RWPE2 (cell line): ENCODE results near the gene SIRPG.

Experiments used
- ATAC-seq: fragments of 200-7000 bp; cut with Tn5 transposase; 3 replicates; pipeline ENCODE4 v1.9.1; 2021; ENCODE audit warnings: low read depth
- DNase-seq: peaks from one replicate; pipeline ENCODE4 v3.0.0-alpha.2; 2020; ENCODE audit warnings: low spot score
- H3K27ac ChIP-seq: fragments of 450-650 bp; 2 replicates; pipeline ENCODE4 v1.5.1; 2017; ENCODE audit warnings: mild to moderate bottlenecking; ENCODE audit not compliant: poor library complexity, severe bottlenecking
- H3K27me3 ChIP-seq: fragments of 250-450 bp; sonication (Bioruptor Pico); 2 replicates; pipeline ENCODE4 v1.5.1; 2021; ENCODE audit warnings: mild to moderate bottlenecking, moderate library complexity; ENCODE audit not compliant: insufficient read depth, poor library complexity, severe bottlenecking
- H3K36me3 ChIP-seq: fragments of 250-450 bp; sonication (Bioruptor Pico); 2 replicates; pipeline ENCODE4 v1.5.1; 2020; ENCODE audit warnings: low read depth, mild to moderate bottlenecking, moderate library complexity
- H3K4me1 ChIP-seq: fragments of 250-450 bp; sonication (Bioruptor Pico); 2 replicates; pipeline ENCODE4 v1.5.1; 2021; ENCODE audit warnings: mild to moderate bottlenecking, moderate library complexity; ENCODE audit not compliant: insufficient read depth, poor library complexity, severe bottlenecking
- H3K4me3 ChIP-seq: fragments of 250-450 bp; sonication (Bioruptor Pico); 2 replicates; pipeline ENCODE4 v1.5.1; 2021; ENCODE audit warnings: mild to moderate bottlenecking, moderate library complexity; ENCODE audit not compliant: severe bottlenecking
- H3K9me3 ChIP-seq: fragments of 250-450 bp; sonication (Bioruptor Pico); 2 replicates; pipeline ENCODE4 v1.5.1; 2021; ENCODE audit warnings: mild to moderate bottlenecking, moderate library complexity; ENCODE audit not compliant: severe bottlenecking
- TF ChIP-seq, protein P1 (sequence below): fragments of 450-650 bp; IDR thresholded peaks from one replicate; pipeline ENCODE4 v1.5.1; 2017; ENCODE audit warnings: mild to moderate bottlenecking, moderate library complexity; ENCODE audit not compliant: poor library complexity, severe bottlenecking

Gene SIRPG

DNA sequence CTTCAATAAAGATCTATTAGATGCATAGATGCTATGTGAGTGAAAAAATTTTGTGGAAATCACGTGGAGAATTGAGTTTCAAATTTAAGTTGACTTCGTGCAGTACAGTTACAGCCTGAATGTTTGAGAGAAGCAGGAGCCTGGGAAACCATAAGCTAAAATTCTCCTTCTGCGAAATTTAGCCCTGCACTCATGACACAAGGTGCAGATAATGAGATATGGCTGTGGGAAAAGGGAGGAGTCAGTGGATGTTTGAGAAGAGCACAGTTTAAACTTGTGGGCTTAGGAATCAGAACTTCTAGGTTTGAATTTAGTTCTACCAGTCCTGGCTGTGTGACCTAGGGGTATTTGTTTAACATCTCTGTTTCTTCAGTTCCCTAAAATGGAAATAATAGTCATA lies 32.1 kb upstream of the SIRPG start:
- Histone ChIP-seq H3K4me3 (no peak overlapping the region), H3K36me3 (no peaks in the 10 kb centered on the region), H3K4me1 (no peaks in the 10 kb centered on the region), H3K9me3 (no peaks in the 10 kb centered on the region), H3K27ac (no peak overlapping the region), H3K27me3 (peaks cover 10% of the 10 kb centered on the region)
- ATAC-seq (no peak), DNase-seq (no peak)
- TF ChIP-seq, protein P1, sequence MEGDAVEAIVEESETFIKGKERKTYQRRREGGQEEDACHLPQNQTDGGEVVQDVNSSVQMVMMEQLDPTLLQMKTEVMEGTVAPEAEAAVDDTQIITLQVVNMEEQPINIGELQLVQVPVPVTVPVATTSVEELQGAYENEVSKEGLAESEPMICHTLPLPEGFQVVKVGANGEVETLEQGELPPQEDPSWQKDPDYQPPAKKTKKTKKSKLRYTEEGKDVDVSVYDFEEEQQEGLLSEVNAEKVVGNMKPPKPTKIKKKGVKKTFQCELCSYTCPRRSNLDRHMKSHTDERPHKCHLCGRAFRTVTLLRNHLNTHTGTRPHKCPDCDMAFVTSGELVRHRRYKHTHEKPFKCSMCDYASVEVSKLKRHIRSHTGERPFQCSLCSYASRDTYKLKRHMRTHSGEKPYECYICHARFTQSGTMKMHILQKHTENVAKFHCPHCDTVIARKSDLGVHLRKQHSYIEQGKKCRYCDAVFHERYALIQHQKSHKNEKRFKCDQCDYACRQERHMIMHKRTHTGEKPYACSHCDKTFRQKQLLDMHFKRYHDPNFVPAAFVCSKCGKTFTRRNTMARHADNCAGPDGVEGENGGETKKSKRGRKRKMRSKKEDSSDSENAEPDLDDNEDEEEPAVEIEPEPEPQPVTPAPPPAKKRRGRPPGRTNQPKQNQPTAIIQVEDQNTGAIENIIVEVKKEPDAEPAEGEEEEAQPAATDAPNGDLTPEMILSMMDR = no peak

DNA sequence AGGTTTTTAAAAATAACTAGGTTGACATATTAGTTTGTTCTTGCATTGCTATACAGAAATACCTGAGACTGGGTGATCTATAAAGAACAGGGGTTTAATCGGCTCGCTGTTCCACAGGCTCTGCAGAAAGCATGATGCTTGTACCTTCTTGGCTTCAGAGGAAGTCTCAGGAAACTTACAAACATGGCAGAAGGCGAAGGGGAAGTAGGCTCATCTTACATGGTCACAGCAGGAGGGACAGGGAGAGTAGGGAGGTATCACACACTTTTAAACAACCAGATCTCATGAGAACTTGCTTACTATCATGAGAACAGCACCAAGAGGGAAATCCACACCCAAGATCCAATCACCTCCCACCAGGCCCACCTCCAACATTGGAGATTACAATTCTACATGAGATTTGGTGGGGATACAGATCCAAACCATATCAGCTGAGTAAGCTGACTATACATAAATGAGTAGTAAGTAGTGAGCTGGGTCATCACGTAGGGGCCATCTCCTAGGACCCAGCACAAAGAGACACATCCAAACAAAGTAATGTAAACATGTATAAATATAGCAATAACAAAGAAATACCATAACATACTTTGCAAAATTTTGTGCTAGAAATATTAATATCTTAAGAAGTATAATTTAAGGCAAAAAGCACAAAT lies 31.4 kb upstream of the SIRPG start:
- no peak overlapping the region for H3K27ac ChIP-seq
- H3K36me3 ChIP-seq = no peaks in the 10 kb centered on the region
- H3K4me1 ChIP-seq = no peaks in the 10 kb centered on the region
- DNase-seq = no peak
- TF ChIP-seq, protein P1 = no peak
- peaks cover 10% of the 10 kb centered on the region for H3K27me3 ChIP-seq
- no peak overlapping the region for H3K4me3 ChIP-seq
- H3K9me3 ChIP-seq = no peaks in the 10 kb centered on the region
- ATAC-seq = no peak

DNA sequence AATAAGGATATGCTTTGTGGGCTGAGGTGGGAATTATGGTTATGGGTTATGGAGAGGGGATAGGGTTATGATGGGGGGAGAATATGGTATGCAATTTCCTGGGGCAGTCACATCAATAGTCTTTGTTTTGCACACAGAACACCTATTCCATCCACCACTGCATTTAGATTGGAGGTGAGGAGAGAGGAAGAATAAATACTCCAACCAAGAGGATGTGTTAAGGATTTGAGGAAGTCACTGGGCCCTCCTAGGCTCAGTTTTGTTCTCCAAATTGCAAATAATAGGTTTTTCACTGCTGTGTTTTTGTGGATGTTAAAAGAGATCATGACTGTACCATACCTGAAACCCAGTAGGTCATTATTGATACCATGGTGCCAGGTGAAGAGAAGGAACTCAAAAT lies 29.5 kb upstream of the SIRPG start:
- Histone ChIP-seq H3K27ac (no peak overlapping the region), H3K36me3 (no peaks in the 10 kb centered on the region), H3K4me3 (no peak overlapping the region), H3K27me3 (peaks cover 7% of the 10 kb centered on the region), H3K4me1 (no peaks in the 10 kb centered on the region), H3K9me3 (no peaks in the 10 kb centered on the region)
- DNase-seq = no peak
- TF ChIP-seq, protein P1 = no peak
- ATAC-seq = no peak

DNA sequence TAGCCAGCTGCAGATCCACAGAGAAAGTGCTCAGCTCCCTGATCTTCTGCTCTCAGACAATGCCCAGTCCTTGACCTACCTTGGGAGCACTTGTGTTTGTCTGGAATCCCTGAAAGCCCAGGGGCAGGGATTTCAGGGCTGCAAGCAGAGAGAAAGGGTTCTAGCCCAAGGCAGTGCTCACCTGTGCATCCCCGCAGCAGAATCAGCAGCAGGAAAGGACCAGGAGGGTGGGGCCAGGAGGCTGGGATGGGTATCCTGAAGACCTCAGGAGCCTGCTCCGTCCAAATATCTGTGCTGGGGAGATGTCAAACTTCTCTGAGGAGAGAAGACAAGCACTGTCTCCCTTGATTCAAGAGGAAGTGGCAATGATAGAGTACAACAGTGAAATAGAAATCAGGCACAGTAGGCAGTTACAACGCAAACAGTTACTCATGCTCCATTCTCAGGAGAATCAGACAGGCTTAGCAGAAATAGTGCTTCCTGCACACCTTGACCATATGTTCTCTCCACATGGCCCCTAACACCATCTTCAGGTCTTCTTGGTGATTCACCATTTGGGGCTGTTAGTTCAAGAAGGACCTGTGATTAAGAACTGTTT lies 28.7 kb upstream of the SIRPG start:
- H3K4me3 ChIP-seq = no peak overlapping the region
- no peaks in the 10 kb centered on the region for H3K36me3 ChIP-seq
- no peaks in the 10 kb centered on the region for H3K4me1 ChIP-seq
- peaks cover 6% of the 10 kb centered on the region for H3K27me3 ChIP-seq
- ATAC-seq (no peak), DNase-seq (no peak)
- TF ChIP-seq, protein P1 = no peak
- H3K27ac ChIP-seq = no peak overlapping the region
- H3K9me3 ChIP-seq = no peaks in the 10 kb centered on the region
